Thoracic aorta (tissue), 2 donors: ENCODE results near the gene FGF6. TPM values are rescaled to one million over a fixed set of nuclear protein-coding genes. Genes with fewer than 3 reads are reported as not detected.
"Not testable (repeated sequence)": the region's sequence is repeated elsewhere in the genome, so short reads cannot be mapped to it uniquely, and the experiment has no call there.

ENCODE experiments used
- ATAC-seq: fragments of 150-250 bp; one replicate; pipeline ENCODE4 v1.8.0; 2017; ENCODE audit warnings: low read depth; ENCODE audit not compliant: insufficient number of reproducible peaks, low FRiP score
- DNase-seq: peaks from one replicate; pipeline ENCODE4 v3.0.0-alpha.2; 2020; ENCODE audit warnings: low spot score
- H3K27ac ChIP-seq, 2 donors: fragments of 200-600 bp; sonication (generic); 1 replicate in 1 of 2; 2 replicates in 1 of 2; pipeline ENCODE4 v1.5.1; 2016; ENCODE audit warnings: mild to moderate bottlenecking in 2 of 2, moderate library complexity in 2 of 2
- H3K27me3 ChIP-seq: fragments of 200-600 bp; sonication (generic); replicated peaks from 2 replicates; pipeline ENCODE4 v1.6.0; 2016; ENCODE audit warnings: mild to moderate bottlenecking; ENCODE audit not compliant: insufficient read depth
- H3K36me3 ChIP-seq: fragments of 200-600 bp; sonication (generic); one replicate; pipeline ENCODE4 v1.5.1; 2016
- H3K4me1 ChIP-seq, 2 donors: fragments of 200-600 bp; sonication (generic); 1 replicate in 1 of 2; 2 replicates in 1 of 2; pipeline versions ENCODE4 v1.5.1 to v1.6.0; 2016; ENCODE audit warnings: low read depth in 2 of 2, mild to moderate bottlenecking in 1 of 2; ENCODE audit not compliant: control insufficient read depth in 1 of 2
- H3K4me3 ChIP-seq: fragments of 200-600 bp; sonication (generic); 2 replicates; pipeline ENCODE4 v1.5.1; 2016; ENCODE audit warnings: mild to moderate bottlenecking
- H3K9me3 ChIP-seq: fragments of 200-600 bp; sonication (generic); 2 replicates; pipeline ENCODE4 v1.5.1; 2016
- CTCF ChIP-seq: fragments of 200-600 bp; sonication (generic); IDR thresholded peaks from one replicate; pipeline ENCODE4 v1.5.1; 2019; ENCODE audit warnings: antibody characterized with exemption
- total RNA-seq, 2 donors: library from RNA; depleted of rRNA; stranded (reverse); fragments of >200 nt; gene quantifications; one replicate each; pipeline versions ENCODE4 v1.1.0 to v1.2.3, GENCODE V29; 2016

The FGF6 gene
- total RNA-seq, 2 donors from 2014 or later = not detected

GRCh38 chr12:4471256-4471655 is 25.6 kb upstream of the FGF6 start:
- Histone ChIP-seq H3K27ac (no peak overlapping the region), H3K4me3 (no peak overlapping the region), H3K36me3 (no peaks in the 10 kb centered on the region), H3K4me1 (no peaks in the 10 kb centered on the region), H3K27me3 (no peaks in the 10 kb centered on the region), H3K9me3 (no peaks in the 10 kb centered on the region)
- TF ChIP-seq CTCF = no peak
- ATAC-seq (no peak), DNase-seq (no peak)

GRCh38 chr12:4468994-4469393 is 23.4 kb upstream of the FGF6 start:
- H3K9me3 ChIP-seq = no peaks in the 10 kb centered on the region
- DNase-seq (no peak), ATAC-seq (no peak)
- H3K36me3 ChIP-seq = no peaks in the 10 kb centered on the region
- no peak for TF ChIP-seq CTCF
- no peak overlapping the region for H3K27ac ChIP-seq
- no peaks in the 10 kb centered on the region for H3K4me1 ChIP-seq
- H3K27me3 ChIP-seq = no peaks in the 10 kb centered on the region
- H3K4me3 ChIP-seq = no peak overlapping the region

- no peak for TF ChIP-seq CTCF
- DNase-seq (no peak), ATAC-seq (no peak)
- Histone ChIP-seq H3K36me3 (no peaks in the 10 kb centered on the region), H3K27me3 (no peaks in the 10 kb centered on the region), H3K27ac (no peak overlapping the region), H3K4me3 (no peak overlapping the region), H3K4me1 (no peaks in the 10 kb centered on the region), H3K9me3 (no peaks in the 10 kb centered on the region)
These were observed 15.1 kb upstream of the FGF6 start for GRCh38 chr12:4460761-4461160.

DNA sequence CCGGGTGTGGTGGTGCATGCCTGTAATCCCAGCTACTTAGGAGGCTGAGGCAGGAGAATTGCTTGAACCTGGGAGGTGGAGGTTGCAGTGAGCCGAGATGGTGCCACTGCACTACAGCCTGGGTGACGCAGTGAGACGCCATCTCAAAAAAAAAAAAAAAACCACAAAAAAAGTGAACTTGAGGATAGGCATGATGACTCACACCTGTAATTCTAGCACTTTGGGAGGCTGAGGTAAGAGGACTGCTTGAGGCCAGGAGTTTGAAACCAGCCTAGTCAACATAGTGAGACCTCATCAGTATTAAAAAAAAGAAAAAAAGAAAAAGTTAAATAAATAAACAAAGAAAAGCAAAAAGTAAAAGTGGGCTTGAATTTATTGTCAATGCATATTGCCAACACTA is 10.2 kb upstream of the FGF6 start:
- H3K27me3 ChIP-seq, H3K36me3 ChIP-seq, H3K4me3 ChIP-seq, DNase-seq, H3K4me1 ChIP-seq, H3K27ac ChIP-seq, ATAC-seq, H3K9me3 ChIP-seq: not testable (repeated sequence)

DNA sequence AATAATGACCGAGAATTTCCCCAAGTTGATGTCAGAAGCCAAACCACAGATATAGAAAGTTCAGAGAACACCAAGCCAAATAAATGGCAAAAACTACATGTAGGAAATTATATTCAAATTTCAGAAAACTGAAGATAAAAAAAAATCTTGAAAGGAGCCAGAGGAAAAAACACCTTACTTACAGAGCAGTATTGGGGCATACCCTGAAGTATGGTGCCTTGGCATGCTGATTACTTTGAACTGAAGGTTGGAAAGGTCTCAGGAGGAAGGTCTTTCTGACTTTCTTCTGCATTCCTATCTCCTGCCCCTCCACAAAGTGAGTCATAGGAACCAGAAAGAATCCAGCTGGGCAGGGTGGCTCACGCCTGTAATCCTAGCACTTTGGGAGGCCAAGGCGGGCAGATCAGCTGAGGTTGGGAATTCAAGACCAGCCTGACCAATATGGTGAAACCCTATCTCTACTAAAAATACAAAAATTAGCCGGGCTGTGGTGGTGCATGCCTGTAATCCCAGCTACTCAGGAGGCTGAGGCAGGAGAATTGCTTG is 8.8 kb upstream of the FGF6 start:
- H3K4me1 ChIP-seq = no peaks in the 10 kb centered on the region
- H3K27me3 ChIP-seq = no peaks in the 10 kb centered on the region
- TF ChIP-seq CTCF = no peak
- DNase-seq = no peak
- no peak overlapping the region for H3K27ac ChIP-seq
- H3K9me3 ChIP-seq = no peaks in the 10 kb centered on the region
- no peak overlapping the region for H3K4me3 ChIP-seq
- ATAC-seq = no peak
- H3K36me3 ChIP-seq = no peaks in the 10 kb centered on the region

DNA sequence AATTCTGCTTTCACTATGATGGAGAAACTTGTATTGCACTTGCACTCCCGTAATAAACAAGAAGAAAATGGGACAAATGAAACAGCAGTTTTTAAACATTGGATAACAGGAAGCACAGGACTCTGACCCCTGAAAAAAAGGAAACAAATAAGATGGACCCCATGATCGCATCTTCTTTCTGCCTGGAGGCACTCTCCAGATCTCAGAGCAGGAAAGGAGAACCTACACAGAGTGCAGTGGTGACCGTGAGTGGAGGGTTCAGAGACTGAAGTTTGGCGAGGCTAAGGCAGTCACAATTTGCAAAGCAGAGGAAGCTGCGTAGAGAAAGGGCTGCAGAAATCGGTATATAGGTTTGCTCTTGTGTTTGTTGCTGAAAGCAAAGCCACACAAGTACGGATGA is 6.1 kb upstream of the FGF6 start:
- no peaks in the 10 kb centered on the region for H3K4me1 ChIP-seq
- DNase-seq = no peak
- no peaks in the 10 kb centered on the region for H3K9me3 ChIP-seq
- TF ChIP-seq CTCF = no peak
- H3K27me3 ChIP-seq = no peaks in the 10 kb centered on the region
- H3K4me3 ChIP-seq = no peak overlapping the region
- no peaks in the 10 kb centered on the region for H3K36me3 ChIP-seq
- no peak overlapping the region for H3K27ac ChIP-seq
- no peak for ATAC-seq
